Sigmoid colon (tissue), 4 donors: Measurements from ENCODE around the gene PPIP5K2.

Experiments
- CTCF ChIP-seq, 4 experiments: fragments of 450-650 bp in 3 of 4; fragments of 200-600 bp in 1 of 4; IDR thresholded peaks; one replicate each; pipeline ENCODE4 v1.5.1; 2016 to 2019; ENCODE audit warnings: antibody characterized with exemption in 4 of 4, mild to moderate bottlenecking in 3 of 4, moderate library complexity in 2 of 4
- POLR2A ChIP-seq, 2 donors: fragments of 450-650 bp; IDR thresholded peaks; one replicate each; pipeline ENCODE4 v1.6.1; 2016; ENCODE audit warnings: antibody characterized with exemption in 2 of 2, mild to moderate bottlenecking in 2 of 2, moderate library complexity in 2 of 2
- POLR2AphosphoS5 ChIP-seq, 4 donors: sonication (generic); formaldehyde crosslinking; IDR thresholded peaks; one replicate each; pipeline ENCODE4 v1.6.1; 2017; ENCODE audit warnings: antibody characterized with exemption in 4 of 4

GRCh38 chr5:103217101-103217500 lies 97.0 kb downstream of the PPIP5K2 start:
- TF ChIP-seq POLR2A (IDR thresholded peaks at IDR 0.05) = no peak
- no peak for TF ChIP-seq CTCF (IDR thresholded peaks at IDR 0.05)
- no peak for TF ChIP-seq POLR2AphosphoS5 (IDR thresholded peaks at IDR 0.05)
